NCI-H146 (cell line): ENCODE measurements around the gene BIRC3.

ENCODE experiments used
- DNase-seq: peaks from one replicate; lab custom pipeline; 2025; lab: John Stamatoyannopoulos, UW

Gene BIRC3

GRCh38 chr11:102375720-102376399 is 58.6 kb downstream of the BIRC3 start:
- DNase-seq: no peak

- DNase-seq: no peak
Observed at GRCh38 chr11:102377891-102378290, 60.6 kb downstream of the BIRC3 start.

- DNase-seq: no peak
Observed at GRCh38 chr11:102378818-102379217, 61.5 kb downstream of the BIRC3 start.

- DNase-seq: no peak
Observed at GRCh38 chr11:102382384-102382783, 65.1 kb downstream of the BIRC3 start.

- no peak for DNase-seq
Observed at GRCh38 chr11:102383839-102384238, 66.6 kb downstream of the BIRC3 start.

- no peak for DNase-seq
Observed at GRCh38 chr11:102384419-102385079, 67.3 kb downstream of the BIRC3 start.

GRCh38 chr11:102385085-102386007 is 68.1 kb downstream of the BIRC3 start:
- no peak for DNase-seq

- no peak for DNase-seq
Observed at GRCh38 chr11:102386136-102386734, 69.0 kb downstream of the BIRC3 start.

GRCh38 chr11:102387043-102387781 is 69.9 kb downstream of the BIRC3 start:
- no peak for DNase-seq
